WTC11 (cell line): ENCODE results near the gene AKIRIN1. TPM values are rescaled to one million over a fixed set of nuclear protein-coding genes. Genes with fewer than 3 reads are reported as not detected.

Experiments
- ATAC-seq: fragments of 200-7000 bp; cut with Tn5 transposase; 2 replicates; pipeline ENCODE4 v1.10.0; 2021; ENCODE audit warnings: mild to moderate bottlenecking, moderate library complexity
- CTCF ChIA-PET: fragments of 300-600 bp; sonication (Branson Sonifier 250); formaldehyde crosslinking; loops from one replicate; lab custom pipeline; 2021; ENCODE audit warnings: antibody characterized with exemption; lab: Charles Lee
- POLR2A ChIA-PET: fragments of 350-600 bp; sonication (Branson Sonifier 250); formaldehyde crosslinking; loops from one replicate; lab custom pipeline; 2021; ENCODE audit warnings: antibody characterized with exemption; lab: Charles Lee
- DNase-seq: peaks from one replicate; pipeline ENCODE4 v3.0.0; 2021; ENCODE audit warnings: low spot score
- H3K27ac Mint-ChIP-seq: 2 replicates; pipeline ENCODE4 v1.8.0; 2021; ENCODE audit warnings: mixed read lengths
- H3K27me3 Mint-ChIP-seq: 2 replicates; pipeline ENCODE4 v1.8.0; 2021; ENCODE audit warnings: low read depth, mild to moderate bottlenecking, moderate library complexity, mixed read lengths
- H3K36me3 Mint-ChIP-seq: 2 replicates; pipeline ENCODE4 v1.8.0; 2021; ENCODE audit warnings: mixed read lengths
- H3K4me1 Mint-ChIP-seq: 2 replicates; pipeline ENCODE4 v1.8.0; 2022; ENCODE audit warnings: mixed read lengths
- H3K4me3 Mint-ChIP-seq: 2 replicates; pipeline ENCODE4 v1.8.0; 2021; ENCODE audit warnings: mild to moderate bottlenecking, moderate library complexity, mixed read lengths
- H3K9me3 Mint-ChIP-seq: 2 replicates; pipeline ENCODE4 v1.8.0; 2021; ENCODE audit warnings: mixed read lengths
- ESRRA ChIP-seq: sonication (generic); formaldehyde crosslinking; IDR thresholded peaks from 2 replicates; pipeline ENCODE4 v1.8.1; 2022; ENCODE audit warnings: mild to moderate bottlenecking, missing genetic modification reagents, borderline replicate concordance
- JAZF1 ChIP-seq: fragments of 250-450 bp; sonication (Bioruptor Pico); IDR thresholded peaks from 2 replicates; pipeline ENCODE4 v1.9.0; 2021; ENCODE audit warnings: moderate library complexity, mild to moderate bottlenecking, inconsistent platforms
- JUN ChIP-seq: sonication (generic); formaldehyde crosslinking; IDR thresholded peaks from 2 replicates; pipeline ENCODE4 v1.8.0; 2023; ENCODE audit warnings: mild to moderate bottlenecking, missing genetic modification reagents
- OVOL2 ChIP-seq: fragments of 250-450 bp; sonication (Bioruptor Pico); IDR thresholded peaks from 2 replicates; pipeline ENCODE4 v1.9.0; 2021; ENCODE audit warnings: mild to moderate bottlenecking, borderline replicate concordance
- PRRX2 ChIP-seq: fragments of 250-450 bp; sonication (Bioruptor Pico); IDR thresholded peaks from 2 replicates; pipeline ENCODE4 v1.8.0; 2021; ENCODE audit warnings: mild to moderate bottlenecking
- SMAD3 ChIP-seq: sonication (generic); formaldehyde crosslinking; IDR thresholded peaks from 2 replicates; pipeline ENCODE4 v1.8.0; 2022; ENCODE audit warnings: missing genetic modification reagents, mild to moderate bottlenecking, borderline replicate concordance
- ZNF232 ChIP-seq: sonication (generic); formaldehyde crosslinking; IDR thresholded peaks from 2 replicates; pipeline ENCODE4 v1.8.0; 2022; ENCODE audit warnings: mild to moderate bottlenecking, missing genetic modification reagents
- total RNA-seq: library from RNA; stranded (reverse); gene quantifications from 3 replicates; pipeline ENCODE4 v1.2.3, GENCODE V29; 2021
- TF ChIP-seq, protein P1 (sequence below): sonication (generic); formaldehyde crosslinking; IDR thresholded peaks from 2 replicates; pipeline ENCODE4 v1.8.0; 2023; ENCODE audit warnings: mild to moderate bottlenecking, missing genetic modification reagents
- TF ChIP-seq, protein P2 (sequence below): fragments of 250-450 bp; sonication (Bioruptor Pico); IDR thresholded peaks from 2 replicates; pipeline ENCODE4 v1.9.0; 2021; ENCODE audit warnings: moderate library complexity, mild to moderate bottlenecking, inconsistent platforms, borderline replicate concordance
- TF ChIP-seq, protein P3 (sequence below): sonication (generic); formaldehyde crosslinking; IDR thresholded peaks from 2 replicates; pipeline ENCODE4 v1.8.0; 2022; ENCODE audit warnings: missing genetic modification reagents
- TF ChIP-seq, protein P4 (sequence below): fragments of 250-450 bp; sonication (Bioruptor Pico); IDR thresholded peaks from 2 replicates; pipeline ENCODE4 v1.8.0; 2021; ENCODE audit warnings: mild to moderate bottlenecking
- TF ChIP-seq, protein P5 (sequence below): sonication (generic); formaldehyde crosslinking; IDR thresholded peaks from 2 replicates; pipeline ENCODE4 v1.8.0; 2022; ENCODE audit warnings: mild to moderate bottlenecking, missing genetic modification reagents

The AKIRIN1 gene
- total RNA-seq, 1 experiment from 2014 or later = 183 TPM

DNA sequence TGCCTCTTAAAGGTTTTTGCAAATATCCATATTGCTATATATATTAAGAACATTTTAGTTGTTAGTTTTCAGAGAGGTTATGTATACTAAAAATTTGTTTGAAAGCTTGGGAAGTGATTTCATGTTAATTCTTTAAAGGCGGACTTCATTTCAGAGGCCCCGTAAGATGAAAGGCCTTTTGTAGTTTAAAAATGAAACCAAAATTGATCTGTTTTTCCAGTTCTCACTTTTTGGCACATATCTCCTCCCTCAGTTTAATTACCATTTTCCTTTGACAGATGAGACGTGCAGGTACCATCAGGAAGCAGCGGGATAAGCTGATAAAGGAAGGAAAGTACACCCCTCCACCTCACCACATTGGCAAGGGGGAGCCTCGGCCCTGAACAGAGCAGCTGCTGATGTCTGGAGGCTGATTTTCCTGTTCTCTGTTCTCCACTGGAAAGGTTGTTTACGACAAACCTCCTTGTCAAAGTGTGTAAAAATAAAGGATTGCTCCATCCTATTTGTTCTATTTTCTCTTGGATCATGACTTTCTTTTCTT lies 43.1 kb downstream of the AKIRIN1 start:
- CTCF ChIA-PET = interaction anchor here (0.6 to 0.7 kb wide), 2 partner anchors 34 to 1240 kb away, joined by 3 to 4 read pairs; no protein-coding TSS in a partner anchor
- no peak for ATAC-seq
- peaks cover 66% of the 10 kb centered on the region for H3K36me3 Mint-ChIP-seq
- H3K9me3 Mint-ChIP-seq = no peaks in the 10 kb centered on the region
- no peaks in the 10 kb centered on the region for H3K27me3 Mint-ChIP-seq
- TF ChIP-seq OVOL2 (CRISPR knock-in tag) (no peak), JUN (no peak), PRRX2 (CRISPR knock-in tag) (no peak), SMAD3 (CRISPR knock-in tag) (no peak), JAZF1 (CRISPR knock-in tag) (no peak), ESRRA (CRISPR knock-in tag) (no peak)
- TF ChIP-seq, protein P1, sequence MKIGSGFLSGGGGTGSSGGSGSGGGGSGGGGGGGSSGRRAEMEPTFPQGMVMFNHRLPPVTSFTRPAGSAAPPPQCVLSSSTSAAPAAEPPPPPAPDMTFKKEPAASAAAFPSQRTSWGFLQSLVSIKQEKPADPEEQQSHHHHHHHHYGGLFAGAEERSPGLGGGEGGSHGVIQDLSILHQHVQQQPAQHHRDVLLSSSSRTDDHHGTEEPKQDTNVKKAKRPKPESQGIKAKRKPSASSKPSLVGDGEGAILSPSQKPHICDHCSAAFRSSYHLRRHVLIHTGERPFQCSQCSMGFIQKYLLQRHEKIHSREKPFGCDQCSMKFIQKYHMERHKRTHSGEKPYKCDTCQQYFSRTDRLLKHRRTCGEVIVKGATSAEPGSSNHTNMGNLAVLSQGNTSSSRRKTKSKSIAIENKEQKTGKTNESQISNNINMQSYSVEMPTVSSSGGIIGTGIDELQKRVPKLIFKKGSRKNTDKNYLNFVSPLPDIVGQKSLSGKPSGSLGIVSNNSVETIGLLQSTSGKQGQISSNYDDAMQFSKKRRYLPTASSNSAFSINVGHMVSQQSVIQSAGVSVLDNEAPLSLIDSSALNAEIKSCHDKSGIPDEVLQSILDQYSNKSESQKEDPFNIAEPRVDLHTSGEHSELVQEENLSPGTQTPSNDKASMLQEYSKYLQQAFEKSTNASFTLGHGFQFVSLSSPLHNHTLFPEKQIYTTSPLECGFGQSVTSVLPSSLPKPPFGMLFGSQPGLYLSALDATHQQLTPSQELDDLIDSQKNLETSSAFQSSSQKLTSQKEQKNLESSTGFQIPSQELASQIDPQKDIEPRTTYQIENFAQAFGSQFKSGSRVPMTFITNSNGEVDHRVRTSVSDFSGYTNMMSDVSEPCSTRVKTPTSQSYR = no peak
- TF ChIP-seq, protein P2, sequence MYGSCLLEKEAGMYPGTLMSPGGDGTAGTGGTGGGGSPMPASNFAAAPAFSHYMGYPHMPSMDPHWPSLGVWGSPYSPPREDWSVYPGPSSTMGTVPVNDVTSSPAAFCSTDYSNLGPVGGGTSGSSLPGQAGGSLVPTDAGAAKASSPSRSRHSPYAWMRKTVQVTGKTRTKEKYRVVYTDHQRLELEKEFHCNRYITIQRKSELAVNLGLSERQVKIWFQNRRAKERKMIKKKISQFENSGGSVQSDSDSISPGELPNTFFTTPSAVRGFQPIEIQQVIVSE (CRISPR knock-in tag) = no peak
- TF ChIP-seq, protein P3, sequence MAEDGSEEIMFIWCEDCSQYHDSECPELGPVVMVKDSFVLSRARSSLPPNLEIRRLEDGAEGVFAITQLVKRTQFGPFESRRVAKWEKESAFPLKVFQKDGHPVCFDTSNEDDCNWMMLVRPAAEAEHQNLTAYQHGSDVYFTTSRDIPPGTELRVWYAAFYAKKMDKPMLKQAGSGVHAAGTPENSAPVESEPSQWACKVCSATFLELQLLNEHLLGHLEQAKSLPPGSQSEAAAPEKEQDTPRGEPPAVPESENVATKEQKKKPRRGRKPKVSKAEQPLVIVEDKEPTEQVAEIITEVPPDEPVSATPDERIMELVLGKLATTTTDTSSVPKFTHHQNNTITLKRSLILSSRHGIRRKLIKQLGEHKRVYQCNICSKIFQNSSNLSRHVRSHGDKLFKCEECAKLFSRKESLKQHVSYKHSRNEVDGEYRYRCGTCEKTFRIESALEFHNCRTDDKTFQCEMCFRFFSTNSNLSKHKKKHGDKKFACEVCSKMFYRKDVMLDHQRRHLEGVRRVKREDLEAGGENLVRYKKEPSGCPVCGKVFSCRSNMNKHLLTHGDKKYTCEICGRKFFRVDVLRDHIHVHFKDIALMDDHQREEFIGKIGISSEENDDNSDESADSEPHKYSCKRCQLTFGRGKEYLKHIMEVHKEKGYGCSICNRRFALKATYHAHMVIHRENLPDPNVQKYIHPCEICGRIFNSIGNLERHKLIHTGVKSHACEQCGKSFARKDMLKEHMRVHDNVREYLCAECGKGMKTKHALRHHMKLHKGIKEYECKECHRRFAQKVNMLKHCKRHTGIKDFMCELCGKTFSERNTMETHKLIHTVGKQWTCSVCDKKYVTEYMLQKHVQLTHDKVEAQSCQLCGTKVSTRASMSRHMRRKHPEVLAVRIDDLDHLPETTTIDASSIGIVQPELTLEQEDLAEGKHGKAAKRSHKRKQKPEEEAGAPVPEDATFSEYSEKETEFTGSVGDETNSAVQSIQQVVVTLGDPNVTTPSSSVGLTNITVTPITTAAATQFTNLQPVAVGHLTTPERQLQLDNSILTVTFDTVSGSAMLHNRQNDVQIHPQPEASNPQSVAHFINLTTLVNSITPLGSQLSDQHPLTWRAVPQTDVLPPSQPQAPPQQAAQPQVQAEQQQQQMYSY (CRISPR knock-in tag) = no peak
- POLR2A ChIA-PET = interaction anchor here (0.7 to 1.5 kb wide), 3 partner anchors 8 to 189 kb away, joined by 3 to 6 read pairs (median 3); partner anchors contain the start of gene NDUFS5
- H3K27ac Mint-ChIP-seq = no peak overlapping the region
- no peaks in the 10 kb centered on the region for H3K4me1 Mint-ChIP-seq
- H3K4me3 Mint-ChIP-seq = no peak overlapping the region
- DNase-seq = no peak

DNA sequence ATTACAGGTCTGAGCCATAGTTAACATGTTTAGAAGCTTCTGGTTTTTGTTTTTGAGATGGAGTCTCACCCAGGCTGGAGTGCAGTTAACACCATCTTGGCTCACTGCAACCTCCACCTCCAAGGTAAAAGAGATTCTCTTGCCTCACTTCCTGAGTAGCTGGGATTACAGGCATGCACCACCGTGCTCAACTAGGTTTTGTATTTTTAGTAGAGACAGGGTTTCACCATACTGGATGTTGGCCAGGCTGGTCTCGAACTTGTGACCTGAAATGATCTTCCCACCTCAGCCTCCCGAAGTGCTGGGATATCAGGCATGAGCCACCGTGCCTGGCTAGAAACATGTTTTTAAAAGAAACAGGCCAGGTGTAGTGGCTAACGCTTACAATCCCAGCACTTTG lies 45.6 kb downstream of the AKIRIN1 start:
- no peak for ATAC-seq
- ChIA-PET POLR2A (no interaction called here), CTCF (no interaction called here)
- H3K4me3 Mint-ChIP-seq = no peak overlapping the region
- no peaks in the 10 kb centered on the region for H3K9me3 Mint-ChIP-seq
- TF ChIP-seq, protein P4, sequence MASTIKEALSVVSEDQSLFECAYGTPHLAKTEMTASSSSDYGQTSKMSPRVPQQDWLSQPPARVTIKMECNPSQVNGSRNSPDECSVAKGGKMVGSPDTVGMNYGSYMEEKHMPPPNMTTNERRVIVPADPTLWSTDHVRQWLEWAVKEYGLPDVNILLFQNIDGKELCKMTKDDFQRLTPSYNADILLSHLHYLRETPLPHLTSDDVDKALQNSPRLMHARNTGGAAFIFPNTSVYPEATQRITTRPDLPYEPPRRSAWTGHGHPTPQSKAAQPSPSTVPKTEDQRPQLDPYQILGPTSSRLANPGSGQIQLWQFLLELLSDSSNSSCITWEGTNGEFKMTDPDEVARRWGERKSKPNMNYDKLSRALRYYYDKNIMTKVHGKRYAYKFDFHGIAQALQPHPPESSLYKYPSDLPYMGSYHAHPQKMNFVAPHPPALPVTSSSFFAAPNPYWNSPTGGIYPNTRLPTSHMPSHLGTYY (CRISPR knock-in tag) = no peak
- TF ChIP-seq, protein P5, sequence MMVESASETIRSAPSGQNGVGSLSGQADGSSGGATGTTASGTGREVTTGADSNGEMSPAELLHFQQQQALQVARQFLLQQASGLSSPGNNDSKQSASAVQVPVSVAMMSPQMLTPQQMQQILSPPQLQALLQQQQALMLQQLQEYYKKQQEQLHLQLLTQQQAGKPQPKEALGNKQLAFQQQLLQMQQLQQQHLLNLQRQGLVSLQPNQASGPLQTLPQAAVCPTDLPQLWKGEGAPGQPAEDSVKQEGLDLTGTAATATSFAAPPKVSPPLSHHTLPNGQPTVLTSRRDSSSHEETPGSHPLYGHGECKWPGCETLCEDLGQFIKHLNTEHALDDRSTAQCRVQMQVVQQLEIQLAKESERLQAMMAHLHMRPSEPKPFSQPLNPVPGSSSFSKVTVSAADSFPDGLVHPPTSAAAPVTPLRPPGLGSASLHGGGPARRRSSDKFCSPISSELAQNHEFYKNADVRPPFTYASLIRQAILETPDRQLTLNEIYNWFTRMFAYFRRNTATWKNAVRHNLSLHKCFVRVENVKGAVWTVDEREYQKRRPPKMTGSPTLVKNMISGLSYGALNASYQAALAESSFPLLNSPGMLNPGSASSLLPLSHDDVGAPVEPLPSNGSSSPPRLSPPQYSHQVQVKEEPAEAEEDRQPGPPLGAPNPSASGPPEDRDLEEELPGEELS (CRISPR knock-in tag) = no peak
- no peak for TF ChIP-seq ZNF232 (CRISPR knock-in tag)
- no peaks in the 10 kb centered on the region for H3K27me3 Mint-ChIP-seq
- H3K36me3 Mint-ChIP-seq = peaks cover 52% of the 10 kb centered on the region
- H3K27ac Mint-ChIP-seq = no peak overlapping the region
- DNase-seq = no peak
- H3K4me1 Mint-ChIP-seq = no peaks in the 10 kb centered on the region
